GM19395 (cell line): ENCODE results near the gene SFRP4.
A peak's percentile ranks its signal among the peaks of the same experiment; 100 is the strongest.

ENCODE experiments used
- ATAC-seq: cut with Tn5 transposase; IDR thresholded peaks from one replicate; pipeline ENCODE4 v1.9.1; 2021; ENCODE audit warnings: mild to moderate bottlenecking, moderate library complexity; ENCODE audit not compliant: unreplicated experiment

Gene SFRP4

GRCh38 chr7:37927773-37928444 lies 11.3 kb upstream of the SFRP4 start:
- ATAC-seq = no peak

GRCh38 chr7:37925620-37926019 lies 9.0 kb upstream of the SFRP4 start:
- no peak for ATAC-seq

GRCh38 chr7:37924491-37925041 lies 7.9 kb upstream of the SFRP4 start:
- no peak for ATAC-seq

DNA sequence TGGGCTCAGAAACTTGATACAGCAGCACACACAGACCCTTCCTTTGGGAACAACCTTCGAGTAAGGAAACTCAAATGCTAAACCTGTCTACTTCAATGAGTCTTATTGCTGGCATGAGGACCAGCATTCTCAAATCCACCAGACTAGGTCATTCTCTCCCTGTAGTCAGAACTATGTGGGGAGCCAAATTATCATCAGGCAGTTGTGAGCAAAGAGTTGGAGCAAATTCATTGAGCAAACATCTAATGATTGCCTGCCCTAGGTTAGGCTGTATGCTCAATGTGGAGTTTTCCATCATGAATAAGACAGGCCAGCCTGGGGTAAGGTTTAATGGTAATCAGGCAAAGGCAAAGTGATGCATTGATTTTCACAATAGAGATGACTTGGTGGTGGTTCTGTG lies 7.4 kb upstream of the SFRP4 start:
- ATAC-seq = no peak

DNA sequence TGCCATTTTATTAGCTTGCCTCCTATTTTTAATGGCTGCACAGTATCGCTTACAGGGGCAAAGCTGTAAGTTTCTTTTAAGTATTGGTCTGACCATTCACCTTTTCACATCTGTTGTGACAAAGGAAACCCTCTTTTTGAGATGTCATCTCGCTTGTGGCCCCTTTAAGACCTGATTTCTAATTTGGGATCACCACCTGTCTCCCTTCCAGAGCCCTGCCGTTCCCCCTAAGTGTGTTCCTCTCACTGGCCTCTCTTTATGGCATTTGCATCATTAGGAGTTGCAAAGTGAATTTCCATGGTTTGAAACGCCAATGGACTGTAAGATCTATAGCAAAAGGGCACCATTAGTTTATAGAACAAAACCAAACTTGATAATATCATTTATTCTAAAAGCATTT lies 5.3 kb upstream of the SFRP4 start:
- no peak for ATAC-seq

DNA sequence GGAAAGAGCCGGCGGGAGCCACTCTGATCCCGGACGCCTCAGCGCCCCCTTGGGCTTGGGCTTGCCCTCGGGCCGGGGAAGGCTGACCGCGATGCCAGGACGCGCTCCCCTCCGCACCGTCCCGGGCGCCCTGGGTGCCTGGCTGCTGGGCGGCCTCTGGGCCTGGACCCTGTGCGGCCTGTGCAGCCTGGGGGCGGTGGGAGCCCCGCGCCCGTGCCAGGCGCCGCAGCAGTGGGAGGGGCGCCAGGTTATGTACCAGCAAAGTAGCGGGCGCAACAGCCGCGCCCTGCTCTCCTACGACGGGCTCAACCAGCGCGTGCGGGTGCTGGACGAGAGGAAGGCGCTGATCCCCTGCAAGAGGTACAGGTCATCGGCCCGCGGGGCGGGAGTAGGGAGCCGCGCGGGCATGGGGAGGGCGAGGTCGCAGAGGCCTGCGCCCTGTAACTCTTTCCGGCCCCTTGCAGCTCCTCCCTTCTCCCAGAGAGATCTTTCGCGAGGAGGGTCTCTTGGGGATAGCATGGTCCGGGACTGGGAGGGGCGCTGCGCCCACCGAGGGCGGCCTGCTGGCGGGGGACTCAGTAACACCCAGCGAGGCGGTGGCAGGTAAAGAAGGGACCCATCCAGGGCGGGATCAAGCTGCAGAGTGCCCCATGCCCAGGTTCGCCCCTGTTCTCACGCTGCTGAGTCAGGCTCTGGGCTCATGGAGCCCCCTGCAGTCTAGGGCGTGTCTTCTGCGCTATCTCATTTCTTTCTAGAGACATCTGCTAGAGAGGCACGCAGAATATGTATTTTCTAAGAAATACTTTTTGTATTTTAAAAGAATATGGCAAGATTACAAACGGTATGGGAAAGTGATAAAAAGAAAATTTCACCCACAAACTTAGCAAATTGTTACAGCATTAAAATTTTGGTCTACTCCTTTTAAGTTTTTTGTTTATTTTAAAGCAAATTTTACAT lies 4.5 kb upstream of the SFRP4 start:
- peak; percentile 60 for ATAC-seq

GRCh38 chr7:37920305-37920848 lies 3.8 kb upstream of the SFRP4 start, which contains the start of gene EPDR1:
EPDR1 (plus strand) TSS chr7:37920640; CDS start chr7:37920940, 300 bp downstream.
- ATAC-seq = peak; percentile 49

- ATAC-seq = no peak
Measured at GRCh38 chr7:37918526-37918925, 1.9 kb upstream of the SFRP4 start.

DNA sequence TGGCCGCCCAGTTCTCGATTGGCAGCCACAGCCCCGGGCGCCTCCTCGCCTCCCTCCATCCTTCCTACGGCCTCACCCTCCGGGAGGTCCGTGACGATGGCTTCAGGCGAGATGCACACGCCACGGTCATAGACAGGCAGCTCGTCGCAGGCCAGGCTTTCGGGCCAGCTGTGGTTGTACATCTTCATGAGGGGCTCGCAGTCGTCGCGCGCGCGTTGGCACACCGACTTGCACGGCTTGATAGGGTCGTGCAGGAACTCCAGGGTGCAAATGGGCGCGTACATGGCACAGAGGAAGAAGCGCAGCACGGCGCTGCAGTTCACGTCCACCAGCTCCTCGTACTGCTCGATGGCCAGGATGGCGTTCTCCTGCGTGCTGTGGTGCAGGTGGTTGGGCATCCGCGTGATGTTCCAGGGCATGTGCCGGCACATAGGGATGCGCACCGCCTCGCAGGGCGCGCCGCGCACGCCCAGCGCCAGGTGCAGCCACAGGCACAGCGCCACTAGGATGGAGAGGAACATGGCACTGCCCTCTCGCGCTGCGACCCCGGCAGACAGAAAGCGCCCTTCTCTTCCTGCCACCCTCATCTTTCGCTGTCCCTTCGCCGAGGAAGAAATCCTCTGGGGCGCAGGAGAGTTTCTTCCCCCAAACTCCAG lies 472 bp downstream of the SFRP4 start:
- no peak for ATAC-seq

GRCh38 chr7:37915438-37915837 lies 1.2 kb downstream of the SFRP4 start:
- ATAC-seq = no peak

- no peak for ATAC-seq
Measured at GRCh38 chr7:37912756-37913155, 3.9 kb downstream of the SFRP4 start.

DNA sequence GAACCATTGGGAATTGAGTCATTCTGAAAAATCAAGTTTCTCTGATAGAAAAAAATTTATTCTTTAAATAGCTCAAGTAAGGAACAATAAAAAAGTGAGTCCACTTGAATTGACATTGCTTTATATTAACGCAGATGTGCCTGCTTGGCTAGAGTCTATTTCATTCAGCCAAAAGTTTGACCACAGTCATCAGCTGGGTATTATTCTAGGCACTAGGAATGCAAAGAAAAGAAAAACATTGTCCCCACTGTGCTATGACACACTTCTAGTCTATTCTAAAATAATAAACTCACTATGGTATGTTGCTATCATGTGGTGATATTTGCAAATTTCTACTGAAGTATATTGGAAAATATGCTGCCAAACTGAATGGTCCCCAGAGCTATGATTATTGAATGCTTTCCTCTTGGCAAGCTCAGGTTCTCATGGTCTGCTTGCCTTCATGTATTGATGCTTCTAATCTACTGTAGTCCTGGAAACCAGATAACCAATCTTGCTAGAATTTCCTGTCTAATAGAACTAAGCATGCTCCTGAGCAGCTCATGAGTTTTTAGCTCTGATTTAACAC lies 8.3 kb downstream of the SFRP4 start:
- ATAC-seq = no peak

GRCh38 chr7:37901890-37902524 lies 14.6 kb downstream of the SFRP4 start:
- ATAC-seq = no peak

GRCh38 chr7:37901236-37901827 lies 15.3 kb downstream of the SFRP4 start:
- ATAC-seq = no peak

DNA sequence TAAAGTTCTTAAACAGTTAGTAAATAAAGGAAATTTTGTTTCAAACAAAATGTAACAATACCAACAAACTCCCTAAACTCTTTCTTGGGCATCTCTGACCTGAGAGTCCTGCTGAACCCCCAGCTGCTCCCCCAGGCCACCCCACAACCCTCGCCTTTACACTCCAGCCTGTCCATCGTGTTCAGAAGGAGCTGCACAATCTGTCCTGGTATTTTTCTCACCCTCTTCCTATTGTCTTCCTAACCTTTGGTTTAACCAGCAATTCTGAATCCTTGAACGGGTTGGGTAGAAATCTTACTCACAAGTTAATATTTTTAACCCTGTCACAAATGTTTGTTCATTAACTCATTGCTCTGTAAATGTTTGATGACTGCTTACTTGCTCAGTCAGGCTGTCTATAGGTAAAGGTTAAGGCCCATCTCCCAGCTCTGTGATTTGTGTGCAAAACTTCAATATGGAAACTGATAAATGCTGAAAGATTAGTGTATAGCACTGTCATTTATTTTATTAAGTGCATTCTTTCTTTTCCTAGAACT lies 16.8 kb downstream of the SFRP4 start:
- ATAC-seq = no peak

- ATAC-seq = no peak
Measured at GRCh38 chr7:37894671-37895070, 21.9 kb downstream of the SFRP4 start.

DNA sequence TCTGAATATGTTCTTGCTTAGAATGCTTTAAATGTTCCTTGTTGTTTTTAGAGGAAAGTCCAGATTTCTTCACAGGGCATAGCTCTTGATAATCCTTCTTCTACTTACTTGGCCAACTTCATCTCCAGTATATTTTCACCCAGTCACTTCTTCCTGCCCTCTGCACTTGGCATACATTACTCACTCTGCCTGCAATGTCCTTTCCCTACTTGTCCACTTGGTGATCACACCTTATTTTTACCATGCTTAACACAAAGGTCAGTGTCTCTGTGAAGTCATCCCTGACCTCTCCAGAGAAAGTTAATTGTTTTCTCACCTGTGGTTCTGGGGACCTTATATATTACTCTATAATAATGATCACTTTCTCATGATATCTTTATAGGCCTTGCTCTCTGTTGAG lies 23.3 kb downstream of the SFRP4 start:
- no peak for ATAC-seq

DNA sequence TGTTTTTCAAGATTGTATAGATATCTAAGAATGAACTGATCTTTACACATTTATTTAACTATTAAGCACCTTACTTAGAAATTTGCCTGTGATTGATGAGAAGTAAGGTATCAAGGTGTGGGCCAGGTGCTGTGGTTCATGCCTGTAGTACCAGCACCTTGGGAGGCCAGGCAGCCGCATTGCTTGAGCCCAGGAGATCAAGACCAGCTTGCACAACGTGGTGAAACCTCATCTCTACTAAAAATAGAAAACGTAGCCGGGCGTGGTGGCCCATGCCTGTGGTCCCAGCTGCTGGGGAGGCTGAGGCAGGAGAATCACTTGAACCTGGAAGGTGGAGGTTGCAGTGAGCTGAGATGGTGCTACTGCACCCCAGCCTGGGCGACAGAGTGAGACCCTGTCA lies 34.5 kb downstream of the SFRP4 start:
- no peak for ATAC-seq
